GM18502 (cell line): ENCODE measurements around the gene FUT1.
A peak's percentile ranks its signal among the peaks of the same experiment; 100 is the strongest.

Source experiments
- ATAC-seq: cut with Tn5 transposase; IDR thresholded peaks from one replicate; pipeline ENCODE4 v1.9.1; 2021; ENCODE audit warnings: mild to moderate bottlenecking; ENCODE audit not compliant: unreplicated experiment, poor library complexity

Gene FUT1

GRCh38 chr19:48741129-48741999 is 11.1 kb downstream of the FUT1 start:
- no peak for ATAC-seq

GRCh38 chr19:48740164-48740972 is 12.1 kb downstream of the FUT1 start, which contains the start of gene RASIP1:
Gene RASIP1 (minus strand): TSS chr19:48740610. CDS start chr19:48740282, 328 bp downstream.
- ATAC-seq, result no peak

GRCh38 chr19:48739404-48740163 is 12.9 kb downstream of the FUT1 start:
- ATAC-seq, result no peak

- ATAC-seq, result peak; percentile 81
Observed at GRCh38 chr19:48738557-48739403, 13.7 kb downstream of the FUT1 start.

- no peak for ATAC-seq
Observed at GRCh38 chr19:48737360-48737998, 15.0 kb downstream of the FUT1 start.

GRCh38 chr19:48735031-48735615 is 17.3 kb downstream of the FUT1 start:
- no peak for ATAC-seq

- ATAC-seq, result no peak
Observed at GRCh38 chr19:48734625-48735024, 17.8 kb downstream of the FUT1 start.

GRCh38 chr19:48731452-48731851 is 21.0 kb downstream of the FUT1 start:
- ATAC-seq, result no peak

- ATAC-seq, result no peak
Observed at GRCh38 chr19:48728911-48729664, 23.4 kb downstream of the FUT1 start.

- ATAC-seq, result no peak
Observed at GRCh38 chr19:48726556-48726955, 25.9 kb downstream of the FUT1 start.

GRCh38 chr19:48724796-48725753 is 27.4 kb downstream of the FUT1 start:
- ATAC-seq, result no peak

- ATAC-seq, result no peak
Observed at GRCh38 chr19:48722196-48722708, 30.2 kb downstream of the FUT1 start.

GRCh38 chr19:48720613-48721296 is 31.7 kb downstream of the FUT1 start:
- peak; percentile 72 for ATAC-seq

GRCh38 chr19:48720251-48720612 is 32.2 kb downstream of the FUT1 start:
- ATAC-seq, result no peak

GRCh38 chr19:48719263-48720171 is 32.9 kb downstream of the FUT1 start, which contains the start of gene MAMSTR:
Gene MAMSTR (minus strand): TSS chr19:48719725. CDS start chr19:48719031, 694 bp downstream.
- no peak for ATAC-seq
